GM23338 (cell line): Measurements from ENCODE around the gene PLEKHO1. TPM values are rescaled to one million over a fixed set of nuclear protein-coding genes. Genes with fewer than 3 reads are reported as not detected.

Source experiments
- ATAC-seq: fragments of 200-7000 bp; cut with Tn5 transposase; 3 replicates; pipeline ENCODE4 v1.9.1; 2020
- DNase-seq: peaks from one replicate; pipeline ENCODE4 v3.0.0-alpha.2; 2015; ENCODE audit warnings: low spot score
- H2AFZ ChIP-seq: fragments of 200-600 bp; sonication (generic); 2 replicates; pipeline ENCODE4 v1.8.0; 2016; ENCODE audit warnings: antibody characterized with exemption, mild to moderate bottlenecking, moderate library complexity
- H3F3A ChIP-seq: fragments of 200-600 bp; sonication (generic); replicated peaks from 2 replicates; pipeline ENCODE4 v1.8.0; 2017; ENCODE audit warnings: antibody characterized with exemption, mixed run types, low read depth
- H3K27ac ChIP-seq: fragments of 200-600 bp; sonication (generic); 2 replicates; pipeline ENCODE4 v1.6.1; 2016; ENCODE audit warnings: low read depth
- H3K27me3 ChIP-seq: fragments of 200-600 bp; sonication (generic); 2 replicates; pipeline ENCODE4 v1.8.0; 2016; ENCODE audit warnings: mild to moderate bottlenecking, mixed run types, moderate library complexity; ENCODE audit not compliant: insufficient read depth
- H3K36me3 ChIP-seq: fragments of 200-600 bp; sonication (generic); 2 replicates; pipeline ENCODE4 v1.8.0; 2016; ENCODE audit warnings: mild to moderate bottlenecking; ENCODE audit not compliant: insufficient read depth
- H3K4me1 ChIP-seq: fragments of 200-600 bp; sonication (generic); 2 replicates; pipeline ENCODE4 v1.8.0; 2016; ENCODE audit warnings: mild to moderate bottlenecking, moderate library complexity; ENCODE audit not compliant: insufficient read depth
- H3K4me2 ChIP-seq: fragments of 200-600 bp; sonication (generic); 2 replicates; pipeline ENCODE4 v1.7.1; 2017; ENCODE audit warnings: mixed run types
- H3K4me3 ChIP-seq: fragments of 200-600 bp; sonication (generic); 2 replicates; pipeline ENCODE4 v1.6.1; 2016; ENCODE audit warnings: mixed run types
- H3K79me2 ChIP-seq: fragments of 200-600 bp; sonication (generic); replicated peaks from 2 replicates; pipeline ENCODE4 v1.8.0; 2017; ENCODE audit warnings: mild to moderate bottlenecking; ENCODE audit not compliant: insufficient read depth
- H3K9me2 ChIP-seq: fragments of 200-600 bp; sonication (generic); 2 replicates; pipeline ENCODE4 v1.8.0; 2017; ENCODE audit not compliant: insufficient read depth
- H4K20me1 ChIP-seq: fragments of 200-600 bp; sonication (generic); replicated peaks from 2 replicates; pipeline ENCODE4 v1.8.0; 2017; ENCODE audit warnings: mild to moderate bottlenecking; ENCODE audit not compliant: insufficient read depth
- H3K27ac Mint-ChIP-seq: 2 replicates; pipeline ENCODE4 v1.8.0; 2020; ENCODE audit warnings: inconsistent platforms, mild to moderate bottlenecking, moderate library complexity, mixed read lengths
- H3K27me3 Mint-ChIP-seq: 3 replicates; pipeline ENCODE4 v1.8.0; 2022; ENCODE audit warnings: low read depth, mild to moderate bottlenecking, moderate library complexity, mixed read lengths, inconsistent platforms; ENCODE audit not compliant: insufficient read depth, poor library complexity
- H3K36me3 Mint-ChIP-seq: 3 replicates; pipeline ENCODE4 v1.8.0; 2021; ENCODE audit warnings: low read depth, mild to moderate bottlenecking, inconsistent platforms, moderate library complexity, mixed read lengths
- H3K4me1 Mint-ChIP-seq: 3 replicates; pipeline ENCODE4 v1.8.0; 2020; ENCODE audit warnings: mild to moderate bottlenecking, inconsistent platforms, mixed read lengths
- H3K4me3 Mint-ChIP-seq: 3 replicates; pipeline ENCODE4 v1.8.0; 2021; ENCODE audit warnings: moderate library complexity, mild to moderate bottlenecking, inconsistent platforms, mixed read lengths
- H3K9me3 Mint-ChIP-seq: 3 replicates; pipeline ENCODE4 v1.8.0; 2020; ENCODE audit warnings: moderate library complexity, mild to moderate bottlenecking, inconsistent platforms, mixed read lengths
- CREB1 ChIP-seq: fragments of 250-450 bp; sonication (Bioruptor Pico); IDR thresholded peaks from 2 replicates; pipeline ENCODE4 v1.5.0; 2020; ENCODE audit warnings: low read depth, mild to moderate bottlenecking, moderate library complexity
- CTCF ChIP-seq, 2 experiments: fragments of 200-600 bp in 1 of 2; sonication (generic) in 1 of 2; conservative IDR thresholded peaks; 2 replicates each; pipeline versions ENCODE4 v1.5.1 to v1.6.1; 2016 to 2017; ENCODE audit warnings: antibody characterized with exemption in 2 of 2, low read depth in 2 of 2, mild to moderate bottlenecking in 2 of 2, moderate library complexity in 1 of 2
- ETS1 ChIP-seq: IDR thresholded peaks from 2 replicates; pipeline ENCODE4 v1.6.1; 2016; ENCODE audit warnings: antibody characterized with exemption
- EZH2 ChIP-seq: fragments of 200-600 bp; sonication (generic); IDR thresholded peaks from one replicate; pipeline ENCODE4 v1.8.0; 2017; ENCODE audit warnings: antibody characterized with exemption, mild to moderate bottlenecking, low read depth; ENCODE audit not compliant: unreplicated experiment
- STAT1 ChIP-seq: IDR thresholded peaks from one replicate; pipeline ENCODE4 v1.6.1; 2016; ENCODE audit warnings: antibody characterized with exemption; ENCODE audit not compliant: unreplicated experiment
- ZNF331 ChIP-seq: fragments of 250-450 bp; sonication (Bioruptor Pico); IDR thresholded peaks from 2 replicates; pipeline ENCODE4 v1.5.0; 2020; ENCODE audit warnings: low read depth, mild to moderate bottlenecking, moderate library complexity
- ZNF462 ChIP-seq: fragments of 250-450 bp; sonication (Bioruptor Pico); IDR thresholded peaks from 2 replicates; pipeline ENCODE4 v1.5.0; 2020; ENCODE audit warnings: mild to moderate bottlenecking, moderate library complexity
- polyA plus RNA-seq: library from polyadenylated mRNA; unstranded; fragments of >200 nt; fragmentation: Nextera tagmentation; extraction: Ambion mirVana; gene quantifications from 2 replicates; pipeline ENCODE4 v1.2.1, GENCODE V29; 2016
- total RNA-seq: library from RNA; depleted of rRNA; stranded (reverse); fragments of >200 nt; shearing (Covaris generic); gene quantifications from 2 replicates; pipeline ENCODE4 v1.2.3, GENCODE V29; 2014

Gene PLEKHO1
- total and polyA plus RNA-seq, 2 experiments from 2014 or later: 34.3 to 36.7 TPM

GRCh38 chr1:150156868-150157603, 7.3 kb downstream of the PLEKHO1 start:
- H3F3A ChIP-seq: peaks cover 7% of the 10 kb centered on the region
- Mint-ChIP-seq H3K27ac (no peak overlapping the region), H3K36me3 (peaks cover 80% of the 10 kb centered on the region), H3K4me3 (no peak overlapping the region), H3K27me3 (peaks cover 9% of the 10 kb centered on the region), H3K4me1 (peaks cover 20% of the 10 kb centered on the region), H3K9me3 (no peaks in the 10 kb centered on the region)
- TF ChIP-seq EZH2 (no peak), ZNF331 (no peak), STAT1 (no peak), ETS1 (no peak), CTCF (conservative IDR thresholded peaks at IDR 0.05; ENCODE audit: low read depth in 2 of 2) (no peak), ZNF462 (CRISPR knock-in tag) (no peak), CREB1 (CRISPR knock-in tag) (no peak)
- DNase-seq: no peak
- H3K9me2 ChIP-seq: no peaks in the 10 kb centered on the region; the same call in 1 of the 2 replicates
- H3K4me1 ChIP-seq: peaks cover 12% of the 10 kb centered on the region
- no peak for ATAC-seq
- H3K27me3 ChIP-seq: no peaks in the 10 kb centered on the region
- 0 out of 2 replicates have a peak, but pooled peaks cover 4% of the 10 kb centered on the region for H3K79me2 ChIP-seq
- no peak overlapping the region for H3K4me2 ChIP-seq
- no peak overlapping the region for H3K4me3 ChIP-seq
- H2AFZ ChIP-seq: no peak overlapping the region
- no peak overlapping the region for H3K27ac ChIP-seq
- peaks cover 4% of the 10 kb centered on the region; the same call in 1 of the 2 replicates for H4K20me1 ChIP-seq
- H3K36me3 ChIP-seq: peaks cover 30% of the 10 kb centered on the region
